SH-SY5Y (cell line): ENCODE measurements around the gene P2RX6.

ENCODE experiments used
- GATA2 ChIP-seq: IDR thresholded peaks from 2 replicates; pipeline ENCODE4 v1.6.1; 2011; ENCODE audit warnings: mild to moderate bottlenecking, low read depth, low read length
- GATA3 ChIP-seq: IDR thresholded peaks from 2 replicates; pipeline ENCODE4 v1.6.1; 2011; ENCODE audit warnings: low read depth, mild to moderate bottlenecking, low read length, moderate library complexity

GRCh38 chr22:20970939-20971657 lies 43.9 kb upstream of the P2RX6 start:
- TF ChIP-seq GATA2 (no peak), GATA3 (no peak)
